H1 (cell line): ENCODE data around the gene SLMAP. TPM values are rescaled to one million over a fixed set of nuclear protein-coding genes. Genes with fewer than 3 reads are reported as not detected.

Experiments used
- CTCF ChIA-PET: fragments of 300-600 bp; sonication (Branson Sonifier 250); formaldehyde crosslinking; loops from one replicate; lab custom pipeline; 2021; ENCODE audit not compliant: partially characterized antibody; lab: Charles Lee
- POLR2A ChIA-PET: fragments of 300-600 bp; sonication (Branson Sonifier 250); formaldehyde crosslinking; loops from one replicate; lab custom pipeline; 2021; ENCODE audit warnings: inconsistent platforms; ENCODE audit not compliant: partially characterized antibody; lab: Charles Lee
- DNase-seq, 2 experiments: peaks; one replicate each; pipeline versions ENCODE4 v3.0.0 to v3.0.0-alpha.2; 2010 to 2022; ENCODE audit warnings: low spot score in 2 of 2, low read depth in 1 of 2, mixed read lengths in 1 of 2
- FAIRE-seq: peaks from 2 replicates; lab custom pipeline; 2011; peaks lifted over from hg19 to GRCh38; lab: Jason Lieb, UNC
- H2AFZ ChIP-seq: 2 replicates; pipeline ENCODE4 v1.8.1; 2012; ENCODE audit warnings: low read length, inconsistent platforms
- H2AK5ac ChIP-seq: 2 replicates; pipeline ENCODE4 v1.6.1; 2013; ENCODE audit warnings: low read depth, low read length
- H2BK120ac ChIP-seq: replicated peaks from 2 replicates; pipeline ENCODE3; 2013; ENCODE audit warnings: low read depth, low read length, inconsistent platforms
- H2BK12ac ChIP-seq: 2 replicates; pipeline ENCODE4 v1.6.1; 2013; ENCODE audit warnings: low read depth, low read length
- H2BK15ac ChIP-seq: 2 replicates; pipeline ENCODE4 v1.6.1; 2013; ENCODE audit warnings: low read length
- H2BK20ac ChIP-seq: 2 replicates; pipeline ENCODE4 v1.6.1; 2013; ENCODE audit warnings: low read length
- H2BK5ac ChIP-seq: 2 replicates; pipeline ENCODE4 v1.6.1; 2013; ENCODE audit warnings: low read depth, low read length
- H3K14ac ChIP-seq: 2 replicates; pipeline ENCODE4 v1.6.1; 2013; ENCODE audit warnings: inconsistent platforms; ENCODE audit not compliant: insufficient read length
- H3K18ac ChIP-seq: 2 replicates; pipeline ENCODE4 v1.6.1; 2013; ENCODE audit warnings: low read length; ENCODE audit errors: extremely low read depth
- H3K23ac ChIP-seq: 2 replicates; pipeline ENCODE4 v1.6.1; 2013; ENCODE audit warnings: inconsistent platforms; ENCODE audit not compliant: insufficient read length
- H3K23me2 ChIP-seq: 2 replicates; pipeline ENCODE4 v1.6.1; 2013; ENCODE audit warnings: low read depth, low read length
- H3K27ac ChIP-seq: 2 replicates; pipeline ENCODE4 v1.6.1; 2011; ENCODE audit warnings: low read depth, low read length, inconsistent platforms
- H3K27me3 ChIP-seq, 4 experiments: replicated peaks in 1 of 4; 1 replicate in 1 of 4; 2 replicates in 3 of 4; pipeline versions ENCODE4 v1.6.1 to v1.8.1; 2011 to 2013; ENCODE audit warnings: low read length in 3 of 4, mild to moderate bottlenecking in 3 of 4, inconsistent platforms in 2 of 4, mixed read lengths in 2 of 4, moderate library complexity in 1 of 4; ENCODE audit not compliant: control insufficient read depth in 3 of 4, insufficient read depth in 3 of 4; ENCODE audit errors: extremely low read depth in 1 of 4
- H3K36me3 ChIP-seq, 4 experiments: 2 replicates each; pipeline versions ENCODE4 v1.6.1 to v1.8.1; 2011 to 2013; ENCODE audit warnings: mild to moderate bottlenecking in 4 of 4, low read length in 3 of 4, moderate library complexity in 2 of 4, control low read depth in 1 of 4, inconsistent platforms in 1 of 4; ENCODE audit not compliant: insufficient read depth in 4 of 4, control insufficient read depth in 2 of 4
- H3K4ac ChIP-seq: replicated peaks from 2 replicates; pipeline ENCODE3; 2013; ENCODE audit warnings: low read length, low read depth, mixed read lengths, inconsistent platforms; ENCODE audit not compliant: insufficient read length
- H3K4me1 ChIP-seq, 4 experiments: replicated peaks in 1 of 4; 1 replicate in 1 of 4; 2 replicates in 3 of 4; pipeline versions ENCODE4 v1.6.1 to v1.8.1; 2011 to 2013; ENCODE audit warnings: low read length in 3 of 4, inconsistent platforms in 2 of 4, mixed read lengths in 1 of 4; ENCODE audit not compliant: insufficient read depth in 4 of 4, control insufficient read depth in 3 of 4
- H3K4me2 ChIP-seq, 2 experiments: 2 replicates each; pipeline versions ENCODE4 v1.6.1 to v1.8.1; 2011 to 2013; ENCODE audit warnings: low read depth in 2 of 2, low read length in 2 of 2, control low read depth in 1 of 2, inconsistent platforms in 1 of 2, mild to moderate bottlenecking in 1 of 2; ENCODE audit not compliant: insufficient read depth in 1 of 2
- H3K4me3 ChIP-seq, 4 experiments: fragments of 200-600, 300-600 bp in 1 of 4; sonication (generic), shearing (Covaris generic), sonication (Bioruptor Twin) in 1 of 4; 2 replicates each; pipeline versions ENCODE4 v1.5.1 to v1.8.1; 2011 to 2016; ENCODE audit warnings: low read length in 4 of 4, low read depth in 3 of 4, control low read depth in 2 of 4, inconsistent platforms in 2 of 4, mild to moderate bottlenecking in 2 of 4, mixed read lengths in 1 of 4, moderate library complexity in 1 of 4; ENCODE audit not compliant: insufficient read depth in 2 of 4; ENCODE audit errors: extremely low read depth in 1 of 4
- H3K56ac ChIP-seq: replicated peaks from 2 replicates; pipeline ENCODE3; 2013; ENCODE audit warnings: low read depth, mild to moderate bottlenecking, mixed read lengths, low read length, inconsistent platforms; ENCODE audit not compliant: insufficient read length
- H3K79me1 ChIP-seq: 2 replicates; pipeline ENCODE4 v1.6.1; 2013; ENCODE audit warnings: low read depth, low read length, control low read depth
- H3K79me2 ChIP-seq, 2 experiments: 2 replicates each; pipeline versions ENCODE4 v1.6.1 to v1.8.1; 2012 to 2013; ENCODE audit warnings: low read length in 2 of 2, mild to moderate bottlenecking in 2 of 2, inconsistent platforms in 1 of 2; ENCODE audit not compliant: insufficient read depth in 2 of 2, control insufficient read depth in 1 of 2
- H3K9ac ChIP-seq, 4 experiments: replicated peaks in 1 of 4; 1 replicate in 1 of 4; 2 replicates in 3 of 4; pipeline versions ENCODE4 v1.6.1 to v1.8.1; 2011 to 2013; ENCODE audit warnings: low read depth in 3 of 4, low read length in 3 of 4, control low read depth in 2 of 4, mild to moderate bottlenecking in 2 of 4, moderate library complexity in 2 of 4, inconsistent platforms in 1 of 4; ENCODE audit errors: extremely low read depth in 1 of 4
- H3K9me3 ChIP-seq, 2 experiments: 2 replicates each; pipeline versions ENCODE4 v1.6.1 to v1.8.1; 2012 to 2013; ENCODE audit warnings: mild to moderate bottlenecking in 2 of 2, moderate library complexity in 2 of 2, control low read depth in 1 of 2, inconsistent platforms in 1 of 2, low read depth in 1 of 2, low read length in 1 of 2, mixed read lengths in 1 of 2; ENCODE audit not compliant: insufficient read depth in 2 of 2
- H4K20me1 ChIP-seq, 2 experiments: replicated peaks in 1 of 2; 2 replicates each; pipeline versions ENCODE3 to v1.8.1; 2011 to 2013; ENCODE audit warnings: inconsistent platforms in 2 of 2, low read length in 2 of 2, mild to moderate bottlenecking in 1 of 2; ENCODE audit not compliant: insufficient read depth in 2 of 2, control insufficient read depth in 1 of 2
- H4K5ac ChIP-seq: 2 replicates; pipeline ENCODE4 v1.6.1; 2013; ENCODE audit warnings: low read length, low read depth, mixed read lengths, inconsistent platforms; ENCODE audit not compliant: insufficient read length
- H4K8ac ChIP-seq: 2 replicates; pipeline ENCODE4 v1.8.0; 2013; ENCODE audit warnings: mild to moderate bottlenecking, moderate library complexity, low read length, inconsistent platforms; ENCODE audit not compliant: insufficient read depth; ENCODE audit errors: extremely low read depth
- H4K91ac ChIP-seq: replicated peaks from 2 replicates; pipeline ENCODE3; 2013; ENCODE audit warnings: low read length, mixed read lengths, inconsistent platforms; ENCODE audit not compliant: insufficient read length
- CHD1 ChIP-seq: IDR thresholded peaks from 2 replicates; pipeline ENCODE4 v1.6.1; 2012; ENCODE audit warnings: low read depth, low read length, improper control_type of control experiment
- JUN ChIP-seq: IDR thresholded peaks from 2 replicates; pipeline ENCODE4 v1.6.1; 2011; ENCODE audit warnings: low read depth, mild to moderate bottlenecking, improper control_type of control experiment, low read length
- WGBS, 2 experiments: shearing (Covaris generic) in 1 of 2; methylation state at CpG; one replicate each; pipeline versions ENCODE4 v1.1.6 to v1.1.7; 2013 to 2015; ENCODE audit warnings: low lambda C conversion rate in 2 of 2, mixed read lengths in 2 of 2, inconsistent platforms in 1 of 2, low coverage in 1 of 2, missing lambda C conversion rate in 1 of 2; ENCODE audit not compliant: insufficient replicate concordance in 2 of 2, insufficient coverage in 1 of 2, insufficient read length in 1 of 2; ENCODE audit errors: extremely low coverage in 1 of 2, missing lambda C conversion rate in 1 of 2; 5-methylcytosine and 5-hydroxymethylcytosine counted together
- polyA plus RNA-seq, 7 experiments: library from polyadenylated mRNA; depleted of rRNA in 3 of 7; stranded (reverse) in 5 of 7; unstranded in 2 of 7; fragments of >200 nt in 5 of 7; fragments of 200-250 nt in 2 of 7; gene quantifications; 1 replicate in 5 of 7; 2 replicates in 1 of 7; 4 replicates in 1 of 7; pipeline versions ENCODE4 v1.2.1 to v1.2.3, GENCODE V29; 2011 to 2013; ENCODE audit warnings: missing spikeins in 2 of 7, mixed read lengths in 2 of 7
- total RNA-seq: library from RNA; stranded (reverse); fragmentation: NEBNext Ultra II Directional; extraction: Animal tissue kit (Norgen Biotek cat#: 25700); gene quantifications from 2 replicates; pipeline ENCODE4 v1.2.1, GENCODE V29; 2021

SLMAP gene
- total and polyA plus RNA-seq, 2 of the 8 experiments (the other 6 are each of a cell fraction or from before 2014, with no cell fraction given): 13.6 to 70.4 TPM

GRCh38 chr3:57953576-57953975 lies 197.5 kb downstream of the SLMAP start:
- H3K23me2 ChIP-seq: no peaks in the 10 kb centered on the region; the same call in 1 of the 2 replicates
- H4K91ac ChIP-seq: no peak overlapping the region
- no peak overlapping the region for H4K5ac ChIP-seq
- H2BK15ac ChIP-seq: no peak overlapping the region
- ChIA-PET CTCF (interaction anchor here (0.6 to 2.0 kb wide), 3 partner anchors 9 to 544 kb away, joined by 3 to 10 read pairs (median 3); no protein-coding TSS in a partner anchor), POLR2A (no interaction called here)
- no peak overlapping the region for H3K4ac ChIP-seq
- no peak for TF ChIP-seq CHD1
- TF ChIP-seq JUN: no peak
- no peaks in the 10 kb centered on the region for H3K9me3 ChIP-seq
- no peaks in the 10 kb centered on the region for H3K79me1 ChIP-seq
- peaks cover 0 to 18% (median 3%) of the 10 kb centered on the region in 4 experiments; a peak in 5 of 7 replicates for H3K4me1 ChIP-seq
- no peak overlapping the region for H2BK20ac ChIP-seq
- 87% methylated on average over 6 of the region's 7 CpGs; no CpG with 5 or more reads in 1 of the 2 experiments for WGBS, 2 experiments
- 0 out of 2 replicates have a peak overlapping the region, but pooled peaks have one; percentile 46 for H2BK12ac ChIP-seq
- H3K36me3 ChIP-seq: no peaks in the 10 kb centered on the region
- no peak overlapping the region for H4K8ac ChIP-seq
- H3K56ac ChIP-seq: no peak overlapping the region
- H2AFZ ChIP-seq: no peak overlapping the region
- H3K23ac ChIP-seq: no peak overlapping the region
- no peak overlapping the region for H3K4me2 ChIP-seq
- no peak overlapping the region for H3K4me3 ChIP-seq
- H4K20me1 ChIP-seq: no peaks in the 10 kb centered on the region
- no peak overlapping the region for H2BK120ac ChIP-seq
- no peak overlapping the region for H3K9ac ChIP-seq
- peak overlapping the region; percentile 12; the same call in 1 of the 2 replicates for H2BK5ac ChIP-seq
- no peak overlapping the region for H2AK5ac ChIP-seq
- no peaks in the 10 kb centered on the region for H3K79me2 ChIP-seq
- H3K18ac ChIP-seq: no peak overlapping the region
- no peak overlapping the region for H3K14ac ChIP-seq
- no peak for DNase-seq
- H3K27ac ChIP-seq: no peak overlapping the region
- H3K27me3 ChIP-seq: no peaks in the 10 kb centered on the region
- no peak for FAIRE-seq
